ENCODE results near the gene LRRN4CL.
"Not testable (repeated sequence)": the region's sequence is repeated elsewhere in the genome, so short reads cannot be mapped to it uniquely, and the experiment has no call there.

Gene LRRN4CL

DNA sequence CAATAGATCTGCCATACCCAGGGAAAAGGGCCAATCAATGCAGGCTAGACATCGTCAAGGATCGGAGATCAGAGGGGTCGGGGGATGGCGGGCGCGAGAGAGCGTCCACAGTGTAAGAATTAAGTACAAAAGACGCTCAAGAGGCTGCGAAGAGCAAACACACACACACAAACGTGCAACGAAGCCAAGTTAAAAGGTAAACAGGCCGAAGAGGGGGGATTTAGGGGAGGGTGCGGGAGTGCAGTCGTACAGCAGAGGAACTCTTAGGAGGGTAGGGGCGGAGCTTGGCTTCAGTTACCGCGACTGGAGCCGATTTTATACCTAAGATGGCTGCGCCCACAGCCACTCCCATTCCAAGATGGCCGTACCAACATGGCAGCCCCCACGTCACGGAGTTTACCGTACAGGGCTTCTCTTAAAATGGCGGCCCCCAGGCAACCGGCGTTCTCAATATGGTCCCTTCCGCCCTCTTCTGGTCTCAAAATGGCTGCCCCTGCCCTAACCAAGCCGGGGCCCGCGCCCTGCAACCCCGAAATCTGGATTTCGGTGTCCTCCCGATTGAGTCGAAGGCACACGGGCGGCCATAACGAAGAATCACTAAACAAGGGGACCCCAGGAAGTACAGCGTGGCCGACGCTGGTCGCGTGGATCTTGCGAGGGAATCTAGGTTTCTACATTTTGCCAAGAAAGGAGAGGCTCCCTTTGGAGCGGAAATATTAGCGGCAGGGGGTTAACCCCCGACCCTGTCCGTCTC, 20.1 kb upstream of the LRRN4CL start:
- no peak for DNase-seq

DNA sequence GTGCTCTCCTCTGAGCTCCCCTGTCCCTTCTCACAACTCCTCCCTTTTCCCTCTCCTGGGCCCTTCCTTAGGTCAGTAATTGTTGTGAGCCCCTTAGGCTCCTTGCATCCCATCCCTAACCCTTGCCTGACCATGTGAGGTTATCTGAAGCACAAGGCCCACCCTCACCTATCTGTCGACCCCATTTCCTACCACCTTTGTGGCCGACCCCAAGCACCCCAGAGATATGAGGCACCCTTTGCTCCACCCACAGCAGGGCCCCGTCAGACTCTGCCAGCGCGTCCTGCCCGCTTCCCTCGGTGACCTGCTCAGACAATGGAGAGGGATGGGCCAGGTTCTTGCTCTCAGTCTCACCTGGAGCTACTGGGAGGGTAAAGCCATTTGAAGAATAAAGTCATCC, 19.5 kb upstream of the LRRN4CL start:
- DNase-seq, result no peak

DNA sequence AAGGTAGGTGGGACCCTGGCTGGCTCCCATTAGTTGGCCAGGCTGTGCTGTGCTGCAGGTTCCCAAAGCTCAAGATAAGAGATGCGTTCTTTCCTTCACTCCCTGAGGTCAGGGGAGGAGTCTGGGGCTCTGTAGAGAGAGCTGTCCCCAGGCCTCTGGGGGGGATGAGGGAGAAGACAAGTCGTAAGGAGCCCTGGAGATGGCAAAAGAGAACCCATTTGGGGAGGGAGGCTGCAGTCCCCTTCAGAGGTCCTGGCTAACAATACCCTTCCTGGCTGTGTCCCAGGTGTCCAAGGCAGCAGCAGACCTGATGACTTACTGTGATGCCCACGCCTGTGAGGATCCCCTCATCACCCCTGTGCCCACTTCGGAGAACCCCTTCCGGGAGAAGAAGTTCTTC, 19.1 kb upstream of the LRRN4CL start:
- DNase-seq, result no peak

DNA sequence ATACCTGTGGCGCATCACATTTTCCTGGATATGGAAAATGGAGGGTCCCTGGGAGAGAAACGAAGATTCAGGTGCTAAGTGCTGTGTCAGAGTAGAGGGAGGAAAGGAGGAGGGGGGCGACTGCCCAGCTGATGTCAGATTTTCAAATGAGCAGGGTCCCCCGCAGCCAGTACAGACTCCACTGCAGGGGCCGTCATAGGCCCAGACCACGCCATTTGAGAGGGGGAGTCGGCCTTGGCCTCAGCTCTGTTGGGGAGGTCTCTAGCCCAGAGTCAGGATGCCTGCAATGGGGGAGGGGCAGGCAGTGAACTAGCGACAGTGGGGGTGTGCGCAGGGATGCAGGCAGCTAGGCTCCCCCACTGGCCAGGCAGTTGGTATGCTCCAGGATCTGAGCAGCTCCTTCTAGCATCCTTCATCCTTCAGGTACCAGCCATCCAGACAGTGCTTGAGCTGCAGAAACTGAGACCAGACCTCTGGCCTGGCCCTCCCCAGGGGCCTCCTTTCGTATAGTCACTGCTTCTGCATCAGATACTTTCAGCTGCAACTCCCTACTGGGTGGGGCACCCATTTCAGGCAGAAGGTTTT, 18.0 kb upstream of the LRRN4CL start, which contains the start of the genes BSCL2 and GNG3:
Gene BSCL2 (minus strand): TSS at position 148 of the 585 bp plus-strand sequence. CDS start 229 bp downstream, outside the sequence.
Gene GNG3 (plus strand): TSS at position 400 of the 585 bp plus-strand sequence. CDS start 620 bp downstream, outside the sequence.
- no peak for DNase-seq

DNA sequence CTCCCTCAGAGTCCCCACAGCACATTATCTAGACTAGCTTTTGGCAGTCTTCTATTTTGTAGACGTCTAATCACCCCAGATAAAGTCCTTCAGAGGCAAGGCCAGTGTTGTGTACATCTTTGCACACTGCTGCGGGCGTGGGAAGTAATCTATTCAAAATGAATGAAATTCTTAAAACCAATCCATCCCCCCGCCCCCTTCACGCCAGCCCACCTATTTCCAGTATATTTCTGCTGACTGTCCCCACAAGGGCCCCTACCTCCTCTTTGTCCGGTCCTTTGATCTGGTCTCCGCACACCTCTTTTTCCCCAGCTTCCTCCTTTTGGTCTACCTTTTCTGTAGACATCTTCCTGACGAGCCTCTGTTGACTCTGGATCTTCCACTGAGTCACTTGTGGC, 17.5 kb upstream of the LRRN4CL start:
- no peak for DNase-seq

DNA sequence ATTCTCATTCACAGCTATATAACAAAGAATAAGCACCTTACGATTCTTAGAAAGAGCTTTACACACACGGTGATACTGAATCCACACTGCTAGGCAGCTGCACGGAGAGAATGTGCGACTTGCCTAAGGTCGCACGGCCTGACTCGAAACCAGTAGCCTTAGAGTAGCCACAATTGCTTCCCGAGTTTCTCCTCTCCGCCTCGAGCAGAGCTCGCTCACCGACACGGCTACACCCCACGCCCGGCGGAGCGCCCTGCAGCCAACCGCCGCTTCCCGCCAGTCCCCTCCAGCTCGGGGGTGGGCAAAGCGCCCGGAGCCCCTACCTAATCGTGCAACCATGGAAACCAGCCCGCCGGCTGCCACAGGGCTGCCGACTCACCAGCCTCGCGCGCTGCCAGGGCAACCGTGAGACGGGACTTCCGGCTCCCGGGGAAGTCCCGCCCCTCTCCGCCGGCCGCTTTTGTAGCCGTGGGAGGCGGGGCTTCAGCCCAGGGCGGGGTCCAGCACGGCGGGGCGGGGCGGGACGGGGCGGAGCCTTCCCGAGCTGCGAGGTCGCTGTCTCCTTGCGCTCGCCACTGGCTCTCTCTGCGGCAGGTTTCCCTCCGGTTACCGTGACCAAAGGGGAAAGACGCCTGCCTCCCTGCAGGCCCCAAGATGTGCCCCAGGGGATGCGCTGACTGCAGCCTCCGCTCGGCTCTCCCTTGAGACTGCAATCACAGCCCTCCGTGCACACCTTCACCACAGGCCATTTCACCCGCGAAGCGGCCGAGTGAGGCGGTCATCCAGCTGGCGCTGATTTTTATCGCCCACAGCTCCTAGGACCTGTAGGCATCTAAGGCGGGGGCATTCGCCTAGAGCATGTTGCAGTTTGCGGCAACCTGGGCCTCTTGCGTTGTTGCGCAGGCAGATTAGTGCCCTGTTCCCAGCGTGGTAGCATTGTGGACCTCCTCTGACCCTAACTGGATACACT, 16.8 kb upstream of the LRRN4CL start:
- DNase-seq, result peak; percentile 71

DNA sequence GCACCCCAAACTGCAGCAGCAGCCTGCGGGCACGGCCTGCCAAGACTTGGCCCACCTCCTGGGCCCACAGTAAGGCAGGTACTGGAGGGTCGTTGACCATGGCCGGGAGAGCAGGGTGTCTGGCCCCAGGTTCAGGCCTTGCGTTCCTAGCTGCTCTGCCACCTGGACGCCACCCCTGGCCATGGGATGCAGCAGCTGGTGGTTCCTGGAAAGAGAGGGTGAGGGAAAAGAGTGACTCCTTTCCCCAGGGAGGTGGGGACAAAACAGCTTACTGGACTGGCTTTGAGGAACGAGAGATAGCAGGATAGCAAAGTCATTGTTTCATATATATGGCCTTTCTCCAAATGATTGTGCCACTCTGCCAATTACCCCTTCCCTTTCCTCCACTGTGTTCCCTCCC, 16.1 kb upstream of the LRRN4CL start:
- no peak for DNase-seq

DNA sequence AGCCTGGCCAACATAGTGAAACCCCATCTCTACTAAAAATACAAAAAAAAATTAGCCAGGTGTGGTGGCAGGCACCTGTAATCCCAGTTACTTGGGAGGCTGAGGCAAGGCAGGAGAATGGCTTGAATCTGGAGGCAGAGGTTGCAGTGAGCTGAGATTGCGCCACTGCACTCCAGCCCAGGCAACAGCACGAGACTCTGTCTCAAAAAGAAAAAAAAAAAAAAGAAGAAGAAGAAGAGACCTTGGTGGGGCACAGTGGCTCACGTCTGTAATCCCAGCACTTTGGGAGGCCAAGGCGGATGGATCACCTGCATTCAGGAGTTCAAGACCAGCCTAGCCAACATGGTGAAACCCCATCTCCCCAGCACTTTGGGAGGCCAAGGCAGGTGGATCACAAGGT, 14.6 kb upstream of the LRRN4CL start:
- not testable (repeated sequence) for DNase-seq

DNA sequence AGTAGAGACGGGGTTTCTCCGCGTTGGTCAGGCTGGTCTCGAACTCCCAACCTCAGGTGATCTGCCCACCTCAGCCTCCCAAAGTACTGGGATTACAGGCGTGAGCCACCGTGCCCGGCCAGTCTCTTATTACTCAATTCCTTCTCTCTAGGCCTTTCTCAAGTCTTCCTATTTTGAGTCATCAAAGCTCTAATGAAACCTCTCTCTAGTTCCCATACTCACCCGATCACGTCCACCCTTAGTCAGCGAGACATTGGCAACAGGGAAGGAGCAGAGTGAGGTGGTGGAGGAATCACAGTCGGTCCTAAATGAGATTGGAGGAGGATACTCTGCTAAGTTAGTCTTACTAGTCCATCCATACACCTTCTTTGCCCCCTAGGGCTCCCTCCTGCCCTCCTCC, 12.9 kb upstream of the LRRN4CL start:
- DNase-seq, result no peak

DNA sequence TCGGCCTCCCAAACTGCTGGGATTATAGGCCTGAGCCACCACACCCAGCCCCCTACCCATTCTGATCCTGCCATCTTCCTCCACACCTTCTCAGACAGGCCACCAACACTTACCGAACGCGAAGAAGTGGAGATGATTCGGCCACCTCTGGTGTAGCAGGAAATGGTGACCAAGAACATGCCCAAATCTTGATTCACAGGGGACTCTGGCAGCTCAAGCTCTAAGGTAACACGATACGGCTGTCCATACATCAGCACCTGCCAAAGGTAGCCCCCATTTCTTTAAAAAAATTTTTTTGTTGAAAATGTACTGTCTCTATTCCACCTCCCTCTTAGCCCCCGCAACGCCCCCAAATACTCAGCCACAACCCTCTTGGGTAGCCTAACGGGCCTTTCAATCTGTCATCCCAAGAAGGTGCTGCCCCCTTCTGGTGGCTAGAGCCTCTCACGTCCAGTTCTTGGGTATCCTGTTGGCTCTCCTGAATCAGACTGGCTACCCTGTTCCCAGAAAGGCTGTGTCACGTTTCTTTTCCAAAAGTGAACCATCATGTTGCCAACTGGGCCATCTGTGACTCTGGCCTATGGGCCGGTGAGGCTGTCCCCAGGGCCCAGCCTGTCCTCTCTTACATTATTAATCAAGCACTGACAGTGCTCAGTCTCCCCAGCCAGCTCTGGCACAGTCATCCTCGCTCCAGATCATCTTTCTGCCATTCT, 5.3 kb upstream of the LRRN4CL start:
- no peak for DNase-seq

DNA sequence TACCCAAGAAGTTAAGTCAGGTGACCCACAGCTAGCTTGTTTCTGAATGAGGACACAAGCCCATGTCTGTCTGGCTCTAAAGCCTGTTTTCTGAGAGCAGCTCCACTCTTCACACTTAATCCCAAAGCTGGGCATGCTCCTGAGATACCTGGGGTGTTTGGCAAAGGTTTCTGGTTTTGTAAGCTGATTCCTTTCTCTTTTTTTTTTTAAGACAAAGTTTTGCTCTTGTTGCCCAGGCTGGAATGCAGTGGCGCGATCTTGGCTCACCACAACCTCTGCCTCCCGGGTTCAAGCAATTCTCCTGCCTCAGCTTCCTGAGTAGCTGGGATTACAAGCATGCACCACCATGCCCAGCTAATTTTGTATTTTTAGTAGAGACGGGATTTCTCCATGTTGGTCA, 4.3 kb upstream of the LRRN4CL start:
- DNase-seq, result not testable (repeated sequence)

DNA sequence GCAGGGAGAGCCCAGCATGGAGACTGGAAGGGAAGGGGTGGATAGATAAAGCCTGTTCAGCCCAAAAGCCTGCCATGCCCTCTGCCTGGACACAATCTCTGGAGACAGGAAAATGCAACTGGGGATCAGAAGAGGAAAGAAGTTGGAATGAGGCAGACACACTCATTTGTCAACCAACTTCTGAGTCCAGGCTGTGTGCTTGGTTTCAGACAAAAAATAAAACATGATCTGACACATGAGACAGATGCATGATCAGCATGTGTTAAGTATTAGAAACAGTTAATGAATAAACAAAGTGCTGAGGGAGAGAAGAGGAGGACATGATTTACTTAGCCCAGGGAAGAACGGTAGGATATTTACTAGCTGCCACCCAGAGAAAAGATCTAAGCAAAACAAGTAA, 839 bp downstream of the LRRN4CL start:
- DNase-seq, result no peak

DNA sequence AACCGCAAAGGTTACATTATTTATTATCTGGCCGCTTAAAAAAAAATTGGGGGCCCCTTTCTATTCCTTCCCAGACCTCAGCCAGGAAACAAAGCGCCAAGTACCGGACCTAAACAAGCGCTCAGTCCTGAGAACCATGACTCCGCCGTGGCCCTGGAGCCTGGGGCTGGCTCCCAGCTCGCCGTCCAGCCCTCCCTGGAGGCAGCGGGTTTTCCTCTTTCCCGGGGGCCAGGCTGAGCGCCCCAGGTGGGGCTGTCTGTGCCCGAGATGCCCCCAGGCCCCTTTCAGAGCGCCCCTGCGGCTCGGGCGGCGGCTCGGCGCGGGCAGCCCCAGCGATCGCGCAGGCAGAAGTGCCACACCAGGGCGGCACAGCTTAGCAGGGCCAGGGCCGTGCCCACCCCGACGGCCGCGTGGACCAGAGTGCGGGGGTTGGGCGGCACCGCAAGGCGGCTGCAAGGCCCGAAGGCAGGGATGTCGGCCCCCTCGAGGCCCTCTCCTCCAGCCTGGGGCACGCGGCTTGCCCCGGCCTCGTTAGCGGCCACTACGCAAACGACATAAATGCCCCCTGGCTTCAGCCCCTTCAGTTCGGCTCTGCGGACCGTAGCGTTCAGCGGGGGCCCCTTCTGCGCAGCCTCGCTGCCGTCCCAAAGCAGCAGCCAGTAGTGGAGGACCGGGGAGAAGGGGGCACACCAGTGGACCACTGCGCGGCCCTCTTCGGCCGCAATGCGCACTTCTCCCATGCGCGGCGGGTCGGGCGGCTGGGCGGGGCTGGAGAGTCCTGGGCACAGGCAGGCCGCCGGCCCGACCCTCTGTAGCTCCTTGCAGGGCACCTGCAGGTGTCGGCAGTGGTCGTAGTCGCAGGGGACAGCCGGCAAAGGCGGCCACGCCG, 1.6 kb downstream of the LRRN4CL start:
- DNase-seq, result no peak

DNA sequence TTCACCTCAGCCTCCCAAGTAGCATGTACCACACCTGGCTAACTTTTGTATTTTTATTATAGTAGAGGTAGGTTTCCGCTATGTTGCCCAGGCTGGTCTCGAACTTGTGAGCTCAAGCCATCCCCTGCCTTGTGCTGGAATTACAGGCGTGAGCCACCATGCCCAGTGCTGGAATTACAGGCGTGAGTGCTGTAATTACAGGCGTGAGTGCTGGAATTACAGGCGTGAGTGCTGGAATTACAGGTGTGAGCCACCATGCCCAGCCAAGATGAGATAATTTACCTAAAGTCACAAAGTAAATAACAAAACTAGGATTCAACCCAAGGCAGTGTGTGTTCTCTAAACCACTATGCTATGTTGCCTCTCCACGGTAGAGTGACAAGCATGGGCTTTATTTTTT, 6.8 kb downstream of the LRRN4CL start:
- no peak for DNase-seq

DNA sequence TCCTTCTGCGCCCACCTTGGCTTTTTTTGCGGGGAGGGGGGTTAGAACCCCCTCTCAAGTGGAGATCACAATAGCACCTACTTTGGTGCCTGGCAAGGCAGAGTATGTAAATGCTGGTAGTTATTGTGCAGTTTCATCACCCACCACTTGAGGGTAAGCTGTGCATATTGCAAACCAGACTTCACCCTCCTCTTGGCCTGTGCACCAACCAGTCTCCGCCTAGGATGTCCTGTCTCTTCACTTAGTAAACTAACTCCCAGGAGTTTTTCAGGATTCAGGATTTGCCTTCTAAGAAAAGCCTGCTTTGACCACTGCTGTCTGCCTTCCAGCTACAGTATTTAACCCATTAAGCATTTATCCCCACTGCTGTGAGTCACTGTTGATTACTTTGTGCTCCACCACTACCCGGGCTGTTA, 8.5 kb downstream of the LRRN4CL start:
- DNase-seq, result no peak

DNA sequence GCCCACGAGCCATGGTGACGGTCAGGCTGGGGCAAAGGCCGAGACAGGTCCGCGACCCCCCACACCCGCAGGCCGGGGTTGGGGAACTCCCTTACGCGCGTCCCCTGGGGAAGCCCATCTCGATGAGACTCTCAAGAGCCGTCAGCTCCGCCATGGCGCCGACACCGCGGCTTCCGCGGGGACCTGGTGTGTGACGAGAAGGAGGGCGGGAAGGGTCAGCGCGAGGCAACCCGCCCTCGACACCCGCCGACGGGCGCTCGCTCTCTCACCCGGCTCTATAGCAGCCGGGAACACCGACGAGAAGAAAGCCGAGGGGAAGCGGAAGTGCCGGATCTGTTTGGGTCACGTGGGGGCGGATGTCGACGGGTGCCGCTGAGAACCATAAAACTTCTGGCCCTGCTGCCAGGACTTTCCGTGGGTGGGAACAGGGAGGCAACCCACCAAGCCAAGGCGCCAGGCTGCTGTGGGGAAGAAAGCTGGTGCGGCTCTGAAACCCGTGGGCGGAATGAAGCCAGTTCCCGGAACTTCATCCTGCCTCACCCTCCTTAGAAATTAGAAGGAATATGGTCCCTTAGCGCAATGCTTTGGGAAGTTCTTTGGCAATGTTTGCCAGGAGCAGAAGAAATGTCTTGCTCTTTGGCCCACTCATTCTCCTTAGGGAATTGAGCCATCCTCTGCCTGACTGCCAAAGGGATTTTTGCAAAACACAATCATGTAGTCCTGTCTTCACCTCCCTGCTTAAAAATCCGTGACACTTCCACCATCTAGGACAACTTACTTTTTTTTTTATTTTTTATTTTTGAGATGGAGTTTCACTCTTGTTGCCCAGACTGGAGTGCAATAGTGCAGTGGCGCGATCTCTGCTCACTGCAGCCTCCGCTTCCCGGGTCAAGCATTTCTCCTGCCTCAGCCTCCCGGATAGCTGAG, 10.3 kb downstream of the LRRN4CL start, which contains the start of gene UBXN1:
Gene UBXN1 (minus strand): TSS at position 304 of the 927 bp plus-strand sequence. CDS start 150 bp downstream, at position 154.
- no peak for DNase-seq

DNA sequence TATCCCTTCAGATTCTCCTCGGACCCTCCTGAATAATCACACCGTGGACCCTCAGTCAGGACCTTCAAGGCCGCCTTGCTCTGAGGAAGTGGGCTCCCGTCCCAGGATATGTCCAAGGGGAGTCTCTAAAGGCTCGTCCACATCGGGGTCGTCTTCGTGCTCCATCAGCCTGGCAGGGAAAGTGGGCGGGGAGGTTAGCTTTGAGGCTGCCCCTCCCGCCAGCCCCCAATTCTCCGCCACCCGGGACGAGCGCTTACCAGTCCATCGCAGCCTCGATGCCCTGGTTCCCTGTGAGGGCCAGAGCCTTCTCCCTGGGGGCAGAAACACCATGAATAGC, 10.9 kb downstream of the LRRN4CL start:
- DNase-seq, result no peak

DNA sequence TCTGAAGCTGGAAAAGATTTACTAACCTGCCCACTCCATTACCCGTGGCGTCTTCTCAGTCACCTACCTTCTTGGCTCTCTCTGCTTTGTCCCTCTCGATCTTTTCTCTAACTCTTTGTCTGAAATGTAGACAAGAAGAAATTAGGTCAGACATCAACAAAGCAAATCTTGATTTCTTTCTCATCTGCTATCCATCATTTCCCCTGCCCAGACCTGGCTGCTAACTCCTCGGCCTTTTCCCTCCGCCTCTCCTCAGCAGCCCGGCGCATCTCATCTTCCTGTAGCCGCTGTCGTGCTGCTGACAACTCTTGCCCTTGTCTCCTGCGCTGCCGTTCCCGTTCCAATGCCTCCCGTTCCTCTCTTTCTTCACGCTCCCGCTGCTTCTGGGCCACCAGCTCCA, 11.6 kb downstream of the LRRN4CL start:
- DNase-seq, result no peak

DNA sequence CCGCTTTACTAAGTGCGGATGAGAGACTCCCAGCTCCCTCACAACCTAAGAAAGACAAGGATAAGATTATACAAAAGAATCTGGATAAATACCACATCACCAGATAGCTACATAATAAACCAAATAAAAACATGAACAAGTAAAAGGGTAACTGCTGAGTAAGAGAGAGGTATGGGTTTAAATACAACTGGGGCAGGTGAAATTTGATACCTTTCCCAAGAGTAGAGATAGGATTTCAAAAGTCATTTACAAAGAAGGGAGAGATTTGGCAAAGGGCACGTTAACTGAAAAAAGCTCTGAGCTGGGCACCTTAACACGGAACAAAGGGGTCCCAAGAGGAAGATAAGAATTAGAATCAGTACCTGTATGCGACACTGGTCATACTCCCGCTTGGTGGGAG, 12.2 kb downstream of the LRRN4CL start:
- DNase-seq, result no peak

DNA sequence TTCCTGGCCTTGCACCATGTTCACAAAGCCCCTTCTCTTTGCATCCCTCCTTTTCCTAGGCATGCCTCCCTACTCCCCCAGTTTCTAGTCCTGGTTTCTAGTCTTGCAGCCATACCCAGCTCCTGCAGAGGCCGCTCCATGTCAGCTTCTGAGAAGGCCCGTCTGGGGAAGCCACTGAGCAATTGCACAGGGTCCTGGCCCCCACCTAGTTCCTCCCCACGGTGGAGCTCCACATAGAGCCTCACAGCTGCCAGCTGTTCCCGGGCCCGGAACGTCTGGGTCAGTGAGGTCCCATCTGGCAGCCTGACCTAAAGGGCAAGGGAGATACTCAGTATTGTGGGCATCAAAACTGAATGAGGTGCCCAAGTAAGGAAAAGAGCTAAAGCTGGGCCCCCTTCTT, 12.6 kb downstream of the LRRN4CL start:
- DNase-seq, result no peak

All from cortex of kidney (tissue), 1 donor.